TTC549 (cell line): ENCODE measurements around the gene NLRP3.
"Not testable (repeated sequence)": the region's sequence is repeated elsewhere in the genome, so short reads cannot be mapped to it uniquely, and the experiment has no call there.

ENCODE experiments used
- FAIRE-seq: peaks from 2 replicates; lab custom pipeline; 2012; peaks lifted over from hg19 to GRCh38; lab: Jason Lieb, UNC

The NLRP3 gene

DNA sequence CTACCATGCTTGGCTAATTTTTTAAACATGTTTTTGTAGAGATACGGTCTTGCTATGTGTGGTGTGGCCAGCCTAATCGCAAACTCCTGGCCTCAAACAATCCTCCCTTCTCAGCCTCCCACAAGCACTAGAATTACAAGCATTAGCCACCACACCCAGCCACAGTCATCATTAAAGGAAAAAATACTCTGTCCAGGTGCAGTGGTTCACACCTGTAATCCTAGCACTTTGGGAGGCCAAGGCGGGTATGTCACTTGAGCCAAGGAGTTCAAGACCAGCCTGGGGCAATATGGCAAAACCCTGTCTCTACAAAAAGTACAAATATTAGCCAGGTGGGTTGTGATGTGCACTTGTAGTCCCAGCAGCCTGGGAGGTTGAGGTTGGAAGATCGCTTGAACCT lies 25.0 kb upstream of the NLRP3 start:
- FAIRE-seq, result no peak

DNA sequence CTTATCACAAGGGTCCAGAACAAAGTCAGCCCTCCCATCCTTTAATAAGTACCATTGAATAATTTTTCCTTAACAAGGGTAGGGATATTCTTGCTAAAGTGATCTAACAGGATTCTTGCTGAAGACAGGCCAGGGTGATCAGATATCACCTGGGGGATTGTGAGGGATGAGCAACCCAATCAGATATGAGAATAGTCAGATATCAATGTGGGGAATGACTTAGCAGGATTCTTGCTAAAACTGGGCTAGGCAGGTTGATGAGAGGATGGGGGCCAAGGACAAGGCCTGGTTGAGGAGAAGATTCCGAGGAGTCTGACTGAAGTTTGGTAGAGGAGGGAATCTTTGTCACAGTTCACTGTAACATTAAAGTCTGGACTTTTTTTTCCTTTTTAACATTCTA lies 23.9 kb upstream of the NLRP3 start:
- no peak for FAIRE-seq

- not testable (repeated sequence) for FAIRE-seq
Observed at GRCh38 chr1:247395075-247395474, 20.9 kb upstream of the NLRP3 start.

- no peak for FAIRE-seq
Observed at GRCh38 chr1:247400685-247401084, 15.3 kb upstream of the NLRP3 start.

GRCh38 chr1:247401310-247402119 lies 14.5 kb upstream of the NLRP3 start:
- no peak for FAIRE-seq

- no peak for FAIRE-seq
Observed at GRCh38 chr1:247402120-247402675, 13.8 kb upstream of the NLRP3 start.

DNA sequence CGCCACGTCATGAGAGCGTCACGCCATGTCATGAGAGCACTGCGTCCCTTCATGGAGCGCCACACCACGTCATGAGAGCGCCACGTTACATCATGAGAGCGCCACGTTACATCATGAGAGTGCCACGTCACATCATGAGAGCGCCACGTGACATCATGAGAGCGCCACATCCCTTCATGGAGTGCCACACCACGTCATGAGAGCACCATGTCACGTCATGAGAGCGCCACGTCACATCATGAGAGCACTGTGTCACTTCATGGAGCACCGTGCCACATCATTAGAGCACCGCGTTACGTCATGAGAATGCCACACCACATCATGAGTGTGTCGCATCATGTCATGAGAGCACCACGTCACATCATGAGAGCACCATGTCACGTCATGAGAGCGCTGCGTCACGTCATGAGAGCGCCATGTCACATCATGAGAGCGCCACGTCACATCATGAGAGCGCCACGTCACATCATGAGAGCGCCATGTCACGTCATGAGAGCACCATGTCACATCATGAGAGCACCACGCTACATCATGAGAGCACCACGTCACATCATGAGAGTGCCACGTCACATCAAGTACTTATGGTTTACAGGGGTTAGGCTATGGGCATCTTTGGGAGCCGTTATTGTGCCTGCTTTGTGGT lies 9.8 kb upstream of the NLRP3 start:
- FAIRE-seq, result no peak

DNA sequence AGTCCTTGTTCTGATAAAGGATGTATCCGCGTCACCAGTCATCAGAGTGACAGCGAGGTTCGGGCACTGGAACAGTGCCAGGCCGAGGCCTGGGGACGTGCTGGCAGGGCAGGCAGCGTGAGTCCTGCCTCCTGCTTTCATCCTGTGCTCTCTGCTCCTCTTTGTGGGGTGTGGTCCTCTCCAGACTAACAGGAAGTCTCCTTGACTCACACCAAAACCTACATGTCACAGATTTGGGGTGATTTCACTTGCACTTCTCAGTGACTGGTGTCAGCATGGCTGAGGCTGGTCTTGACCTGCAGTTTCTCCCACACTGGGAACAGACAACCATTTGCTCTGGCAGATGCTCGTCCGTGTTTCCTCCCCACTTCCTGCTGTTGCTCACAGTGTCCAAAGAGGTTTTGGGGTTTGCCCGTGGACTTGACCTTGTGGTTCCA lies 8.8 kb upstream of the NLRP3 start:
- no peak for FAIRE-seq

- no peak for FAIRE-seq
Observed at GRCh38 chr1:247408100-247408499, 7.9 kb upstream of the NLRP3 start.

- FAIRE-seq, result no peak
Observed at GRCh38 chr1:247409869-247410544, 6.0 kb upstream of the NLRP3 start.

GRCh38 chr1:247411621-247412327 lies 4.2 kb upstream of the NLRP3 start:
- no peak for FAIRE-seq

DNA sequence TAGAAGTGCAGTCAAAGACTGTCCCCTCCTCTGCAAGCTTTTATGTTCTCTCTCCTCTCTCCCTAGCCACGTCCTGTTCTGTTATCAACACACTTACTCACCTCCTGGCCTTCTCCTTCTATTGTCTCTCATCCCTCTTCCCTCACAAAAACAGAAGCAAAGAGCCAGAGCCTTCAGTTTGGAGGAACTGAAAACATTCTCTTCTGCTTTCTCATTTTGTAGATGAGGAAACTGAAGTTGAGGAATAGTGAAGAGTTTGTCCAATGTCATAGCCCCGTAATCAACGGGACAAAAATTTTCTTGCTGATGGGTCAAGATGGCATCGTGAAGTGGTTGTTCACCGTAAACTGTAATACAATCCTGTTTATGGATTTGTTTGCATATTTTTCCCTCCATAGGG lies 1.9 kb downstream of the NLRP3 start:
- no peak for FAIRE-seq

GRCh38 chr1:247419336-247419735 lies 3.4 kb downstream of the NLRP3 start:
- no peak for FAIRE-seq

GRCh38 chr1:247421074-247421473 lies 5.1 kb downstream of the NLRP3 start:
- no peak for FAIRE-seq

DNA sequence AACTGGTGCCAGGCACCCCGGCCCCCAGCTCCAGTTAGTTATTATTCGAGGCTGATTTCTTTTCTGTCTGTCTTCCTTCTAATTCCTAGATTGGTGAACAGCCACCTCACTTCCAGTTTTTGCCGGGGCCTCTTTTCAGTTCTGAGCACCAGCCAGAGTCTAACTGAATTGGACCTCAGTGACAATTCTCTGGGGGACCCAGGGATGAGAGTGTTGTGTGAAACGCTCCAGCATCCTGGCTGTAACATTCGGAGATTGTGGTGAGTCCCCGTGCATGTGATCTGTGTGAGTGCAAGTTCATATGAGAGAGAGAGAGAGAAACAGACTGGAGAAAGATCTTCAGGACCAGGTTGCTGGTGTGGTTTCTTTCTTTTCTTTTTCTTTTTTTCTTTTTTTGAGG lies 13.5 kb downstream of the NLRP3 start:
- FAIRE-seq, result no peak

DNA sequence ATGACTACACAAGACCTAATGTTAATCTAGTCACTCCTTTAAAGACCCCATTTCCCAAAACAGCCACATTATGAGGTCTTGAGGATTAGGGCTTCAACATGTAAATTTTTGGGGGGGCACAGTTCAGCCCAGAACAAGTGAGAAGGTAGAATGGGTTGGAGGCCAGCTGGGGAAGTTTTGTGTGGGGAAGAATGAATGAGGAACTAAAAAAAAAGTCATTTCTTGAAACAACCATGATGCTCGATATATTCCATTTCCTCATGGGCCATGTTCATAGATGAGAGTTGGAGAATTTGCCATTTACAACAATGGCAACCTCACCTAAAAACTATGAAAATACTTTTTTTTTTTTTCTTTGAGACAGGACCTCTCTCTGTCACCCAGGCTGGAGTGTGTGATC lies 14.5 kb downstream of the NLRP3 start:
- no peak for FAIRE-seq

- FAIRE-seq, result no peak
Observed at GRCh38 chr1:247431643-247432042, 15.7 kb downstream of the NLRP3 start.

DNA sequence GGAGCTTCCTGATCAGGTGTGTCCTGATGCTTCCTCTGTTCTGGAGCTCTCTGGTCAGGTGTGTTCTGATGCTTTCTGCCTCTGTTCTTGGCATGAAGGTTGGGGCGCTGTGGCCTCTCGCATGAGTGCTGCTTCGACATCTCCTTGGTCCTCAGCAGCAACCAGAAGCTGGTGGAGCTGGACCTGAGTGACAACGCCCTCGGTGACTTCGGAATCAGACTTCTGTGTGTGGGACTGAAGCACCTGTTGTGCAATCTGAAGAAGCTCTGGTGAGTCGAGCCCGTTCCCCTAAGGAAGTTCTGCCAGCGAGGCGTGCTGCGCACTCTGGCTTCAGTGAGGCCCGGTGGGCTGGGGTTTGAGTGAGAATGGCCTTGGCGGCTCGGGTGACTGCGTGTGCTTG lies 18.0 kb downstream of the NLRP3 start:
- FAIRE-seq, result no peak

DNA sequence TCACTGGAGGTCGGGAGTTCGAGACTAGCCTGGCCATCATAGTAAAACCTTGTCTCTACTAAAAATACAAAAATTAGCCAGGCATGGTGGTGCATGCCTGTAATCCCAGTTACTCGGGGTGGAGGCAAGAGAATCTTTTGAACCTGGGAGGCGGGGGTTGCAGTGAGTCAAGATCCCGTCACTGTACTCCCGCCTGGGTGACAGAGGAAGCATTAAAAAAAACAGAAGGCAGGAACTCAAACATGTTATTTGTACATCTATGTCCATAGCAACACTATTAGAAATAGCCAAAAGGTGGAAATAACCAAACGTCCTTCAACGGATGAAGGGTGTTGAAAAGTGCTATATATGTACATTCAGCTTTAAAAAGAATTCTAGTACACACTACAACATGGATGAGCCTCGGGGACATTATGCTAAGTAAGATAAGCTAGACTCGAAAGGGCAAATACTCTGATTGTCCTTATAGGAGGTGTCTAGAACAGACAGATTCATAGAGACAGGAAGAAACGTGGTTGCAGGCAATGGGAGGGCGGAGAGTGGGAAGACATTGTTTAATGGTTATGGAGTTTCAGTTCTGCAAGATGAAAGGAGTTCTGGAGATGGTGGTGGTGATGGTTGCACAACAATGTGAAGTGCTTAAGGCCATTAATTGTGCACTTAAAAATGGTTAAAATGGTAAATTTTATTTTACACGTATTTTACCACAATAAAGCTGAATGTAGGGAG lies 19.2 kb downstream of the NLRP3 start:
- FAIRE-seq, result no peak

GRCh38 chr1:247435759-247436147 lies 19.8 kb downstream of the NLRP3 start:
- FAIRE-seq, result no peak
